ENCODE measurements around the gene HAUS7. TPM values are rescaled to one million over a fixed set of nuclear protein-coding genes. Genes with fewer than 3 reads are reported as not detected.

HAUS7 gene
- polyA plus RNA-seq: 11.2 and 11.4 TPM in 2 replicates

GRCh38 chrX:153470411-153471363, at the start of gene HAUS7:
HAUS7 (minus strand) TSS chrX:153470576; CDS start chrX:153470557, 19 bp downstream.

GRCh38 chrX:153517423-153517822, 47.0 kb upstream of the HAUS7 start, which contains the start of gene ATP2B3:
ATP2B3 (plus strand) TSS chrX:153517642; CDS start chrX:153536248, 18,606 bp downstream.

GRCh38 chrX:153494541-153495361, 24.4 kb upstream of the HAUS7 start, which contains the start of gene BGN:
BGN (plus strand) TSS chrX:153494980; CDS start chrX:153504632, 9,652 bp downstream.

GRCh38 chrX:153445856-153446635, 24.3 kb downstream of the HAUS7 start, which contains the start of gene TREX2:
TREX2 (minus strand) TSS chrX:153446056; CDS start chrX:153445430, 626 bp downstream.

GRCh38 chrX:153411255-153411987, 59.0 kb downstream of the HAUS7 start, which contains the start of gene ZFP92:
ZFP92 (plus strand) TSS chrX:153411472; CDS start chrX:153418323, 6,851 bp downstream.

GRCh38 chrX:153401133-153401764, 69.1 kb downstream of the HAUS7 start, which contains the start of gene PNMA6E:
PNMA6E (minus strand) TSS chrX:153401350; CDS start chrX:153398849, 2,501 bp downstream.

Other genes starting within 250 kb of the HAUS7 start
- gene PNMA6F, start 148.8 kb downstream of the HAUS7 start, polyA plus RNA-seq: not detected in 2 replicates
- 2.5 and 5.3 TPM in 2 replicates for gene ZNF275, start 136.4 kb downstream of the HAUS7 start, polyA plus RNA-seq
- not detected in 2 replicates for gene PNMA6E, start 69.2 kb downstream of the HAUS7 start, polyA plus RNA-seq
- gene ZFP92, start 59.1 kb downstream of the HAUS7 start, polyA plus RNA-seq: 0.17 and 0.60 TPM in 2 replicates
- not detected in 2 replicates for gene TREX2, start 24.5 kb downstream of the HAUS7 start, polyA plus RNA-seq
- gene BGN, start 24.4 kb upstream of the HAUS7 start, polyA plus RNA-seq: 0.10 TPM in 1 of 2 replicates, not detected in the other
- gene ATP2B3, start 47.1 kb upstream of the HAUS7 start, polyA plus RNA-seq: 12.9 and 14.6 TPM in 2 replicates
- gene CCNQ, start 128.6 kb upstream of the HAUS7 start, polyA plus RNA-seq: 2.8 and 7.1 TPM in 2 replicates
- not detected in 2 replicates for gene DUSP9, start 176.6 kb upstream of the HAUS7 start, polyA plus RNA-seq
- gene PNCK, start 203.2 kb upstream of the HAUS7 start, polyA plus RNA-seq: 1.4 TPM in 1 of 2 replicates, not detected in the other
- 0.39 and 0.70 TPM in 2 replicates for gene SLC6A8, start 217.3 kb upstream of the HAUS7 start, polyA plus RNA-seq